ENCODE data around the gene ACTL8.

DNA sequence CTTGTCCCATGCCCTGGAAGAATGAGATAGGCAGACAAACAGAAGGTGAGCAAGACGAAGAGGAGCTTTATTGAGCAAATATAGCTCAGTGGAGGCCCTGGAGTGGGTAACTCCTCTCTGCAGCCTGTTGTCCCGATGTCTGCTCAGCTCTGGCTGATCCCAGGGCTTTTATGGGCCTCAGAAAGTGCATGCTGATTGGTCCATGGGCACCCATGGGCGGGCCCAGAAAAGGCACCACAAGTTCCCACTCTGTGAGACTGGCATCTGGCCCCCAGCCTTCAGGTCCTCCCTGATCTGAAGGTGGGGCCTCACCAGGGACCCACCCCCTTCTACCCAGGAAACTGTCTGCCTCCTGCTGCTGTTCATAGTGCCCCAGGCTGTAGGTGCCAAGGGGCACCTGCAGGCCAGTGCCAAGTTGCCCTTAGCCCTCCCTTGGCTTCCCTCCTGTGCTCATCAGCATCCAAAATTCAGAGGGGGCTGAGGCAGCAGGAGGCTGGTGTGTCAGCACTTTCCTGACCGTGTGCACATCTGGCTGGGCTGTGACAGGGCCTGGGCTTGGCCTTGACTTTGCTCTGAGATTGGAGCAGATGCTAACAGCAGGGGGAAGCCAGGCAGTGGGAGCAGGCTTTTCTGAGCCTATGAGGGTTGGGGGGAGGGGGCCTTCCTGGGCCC is 35.4 kb downstream of the ACTL8 start:
- TF ChIP-seq, protein P1, sequence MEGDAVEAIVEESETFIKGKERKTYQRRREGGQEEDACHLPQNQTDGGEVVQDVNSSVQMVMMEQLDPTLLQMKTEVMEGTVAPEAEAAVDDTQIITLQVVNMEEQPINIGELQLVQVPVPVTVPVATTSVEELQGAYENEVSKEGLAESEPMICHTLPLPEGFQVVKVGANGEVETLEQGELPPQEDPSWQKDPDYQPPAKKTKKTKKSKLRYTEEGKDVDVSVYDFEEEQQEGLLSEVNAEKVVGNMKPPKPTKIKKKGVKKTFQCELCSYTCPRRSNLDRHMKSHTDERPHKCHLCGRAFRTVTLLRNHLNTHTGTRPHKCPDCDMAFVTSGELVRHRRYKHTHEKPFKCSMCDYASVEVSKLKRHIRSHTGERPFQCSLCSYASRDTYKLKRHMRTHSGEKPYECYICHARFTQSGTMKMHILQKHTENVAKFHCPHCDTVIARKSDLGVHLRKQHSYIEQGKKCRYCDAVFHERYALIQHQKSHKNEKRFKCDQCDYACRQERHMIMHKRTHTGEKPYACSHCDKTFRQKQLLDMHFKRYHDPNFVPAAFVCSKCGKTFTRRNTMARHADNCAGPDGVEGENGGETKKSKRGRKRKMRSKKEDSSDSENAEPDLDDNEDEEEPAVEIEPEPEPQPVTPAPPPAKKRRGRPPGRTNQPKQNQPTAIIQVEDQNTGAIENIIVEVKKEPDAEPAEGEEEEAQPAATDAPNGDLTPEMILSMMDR (IDR thresholded peaks at IDR 0.05): no peak
- TF ChIP-seq POLR2A (IDR thresholded peaks at IDR 0.05) (no peak), EP300 (IDR thresholded peaks at IDR 0.05) (no peak)

Measured in tibial nerve (tissue), 4 donors.